GM18868 (cell line): ENCODE measurements around the gene RUNX2.

ENCODE experiments used
- ATAC-seq: cut with Tn5 transposase; IDR thresholded peaks from one replicate; pipeline ENCODE4 v1.9.1; 2021; ENCODE audit warnings: mild to moderate bottlenecking, moderate library complexity; ENCODE audit not compliant: unreplicated experiment

Gene RUNX2

DNA sequence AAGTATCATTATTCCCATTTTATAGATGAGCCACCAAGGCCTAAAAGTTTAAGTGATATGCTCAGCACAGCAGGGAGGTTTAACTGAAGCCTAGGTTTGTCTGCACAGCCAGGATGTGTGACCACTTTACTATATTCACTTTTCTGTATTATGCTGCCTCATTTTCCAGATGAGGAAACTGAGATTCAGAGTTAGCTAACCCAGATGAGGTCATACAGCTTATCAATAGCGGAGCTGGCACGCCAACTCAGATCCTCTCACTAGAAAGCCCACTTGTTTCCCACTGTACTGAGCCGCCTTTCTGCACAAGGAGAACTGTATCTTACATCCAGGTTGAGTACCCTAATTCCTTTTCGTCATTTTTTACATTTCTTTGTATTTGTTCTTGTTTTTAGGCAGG, 181.3 kb downstream of the RUNX2 start:
- no peak for ATAC-seq

DNA sequence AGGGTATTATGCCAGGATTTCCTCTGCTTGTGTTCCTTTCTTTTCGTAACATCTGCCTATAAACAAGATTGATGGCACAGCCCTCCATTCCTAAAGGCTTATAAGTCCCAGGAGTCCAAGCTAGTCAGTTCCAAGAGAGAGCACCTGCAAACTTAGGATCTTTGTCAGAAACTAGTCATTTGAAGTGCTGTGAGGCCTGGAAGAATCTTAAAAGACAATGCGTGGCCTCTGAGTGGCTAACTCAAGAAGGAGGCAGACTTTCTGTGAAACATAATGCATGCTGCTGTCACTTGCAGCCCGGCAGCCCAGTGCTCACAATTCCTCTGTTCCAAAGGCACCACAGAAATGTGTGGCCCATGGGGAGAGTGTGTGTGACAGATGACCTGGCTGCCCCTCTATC, 184.6 kb downstream of the RUNX2 start:
- no peak for ATAC-seq

DNA sequence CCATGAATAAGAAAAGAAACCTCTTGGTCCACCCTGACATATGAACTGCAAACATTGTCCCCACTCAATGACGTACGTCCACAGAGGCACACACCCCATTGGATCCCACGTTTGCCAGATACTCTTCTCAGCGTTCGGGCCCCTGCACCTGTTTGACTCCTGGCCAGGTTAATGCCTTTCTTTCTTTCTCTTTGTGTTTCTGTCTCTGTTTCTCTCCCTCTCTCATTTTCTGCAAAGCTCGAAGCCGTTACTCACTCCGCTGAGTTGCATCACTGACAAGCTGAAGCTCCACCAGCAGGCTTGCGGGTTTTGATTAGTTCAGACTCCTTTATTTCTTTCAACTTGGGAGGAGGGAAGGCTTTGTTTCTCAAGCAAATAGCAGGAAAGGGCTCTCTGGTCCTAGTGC, 185.1 kb downstream of the RUNX2 start:
- ATAC-seq, result no peak

DNA sequence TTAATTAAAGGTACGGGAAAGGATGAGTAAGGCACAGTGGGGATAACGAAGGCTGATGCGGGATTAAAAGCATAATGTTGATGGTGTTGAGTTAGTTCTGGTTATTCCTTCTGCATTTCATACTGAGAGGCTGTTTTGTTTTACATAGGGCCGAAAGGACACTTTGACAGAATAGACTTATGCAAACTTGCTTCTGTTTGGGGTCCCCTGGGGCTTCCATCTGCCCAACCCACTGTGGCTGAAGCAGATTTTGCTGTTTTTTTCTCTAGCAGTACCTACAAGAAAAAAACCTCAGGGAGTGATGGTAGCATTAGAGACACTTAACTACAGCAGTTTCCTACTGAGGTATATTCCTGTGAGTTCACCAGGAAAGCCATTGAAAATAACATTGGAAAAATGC, 185.7 kb downstream of the RUNX2 start:
- no peak for ATAC-seq

DNA sequence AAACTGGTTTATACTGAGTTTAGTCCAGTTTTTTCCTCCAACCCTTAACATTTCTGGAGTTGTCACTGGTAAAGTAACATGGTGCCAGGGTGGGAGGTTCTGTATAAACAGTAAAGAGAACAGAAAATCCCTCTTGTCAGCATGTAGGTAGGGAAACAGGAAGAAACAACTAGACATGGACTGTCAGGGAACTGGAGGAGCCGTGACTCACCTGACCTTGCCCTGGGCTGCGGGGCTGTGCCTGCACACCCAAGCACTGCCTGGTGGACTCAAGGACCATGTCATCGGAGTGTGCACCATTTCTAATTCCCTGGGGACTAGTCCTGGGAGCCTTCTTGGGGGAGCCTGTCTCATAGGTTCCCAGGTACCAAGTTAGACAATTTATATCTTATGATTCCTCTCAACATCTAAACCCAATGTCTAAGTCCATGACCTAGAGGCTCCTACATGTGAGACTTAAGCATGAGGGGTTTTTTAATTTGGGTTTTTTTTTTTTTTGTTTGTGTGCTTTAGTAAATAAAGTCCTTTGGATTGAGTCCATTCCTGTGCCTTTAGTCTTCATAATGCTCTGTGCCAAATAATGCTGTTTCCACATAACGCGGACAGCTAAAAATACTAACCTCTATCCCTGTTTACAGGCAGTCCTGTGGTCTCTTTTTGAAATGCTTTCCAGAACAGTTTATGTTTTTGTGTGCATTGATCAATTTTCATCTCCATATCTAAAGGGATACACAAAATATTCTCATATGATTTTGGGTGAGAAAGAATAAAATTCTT, 186.5 kb downstream of the RUNX2 start:
- ATAC-seq, result no peak

DNA sequence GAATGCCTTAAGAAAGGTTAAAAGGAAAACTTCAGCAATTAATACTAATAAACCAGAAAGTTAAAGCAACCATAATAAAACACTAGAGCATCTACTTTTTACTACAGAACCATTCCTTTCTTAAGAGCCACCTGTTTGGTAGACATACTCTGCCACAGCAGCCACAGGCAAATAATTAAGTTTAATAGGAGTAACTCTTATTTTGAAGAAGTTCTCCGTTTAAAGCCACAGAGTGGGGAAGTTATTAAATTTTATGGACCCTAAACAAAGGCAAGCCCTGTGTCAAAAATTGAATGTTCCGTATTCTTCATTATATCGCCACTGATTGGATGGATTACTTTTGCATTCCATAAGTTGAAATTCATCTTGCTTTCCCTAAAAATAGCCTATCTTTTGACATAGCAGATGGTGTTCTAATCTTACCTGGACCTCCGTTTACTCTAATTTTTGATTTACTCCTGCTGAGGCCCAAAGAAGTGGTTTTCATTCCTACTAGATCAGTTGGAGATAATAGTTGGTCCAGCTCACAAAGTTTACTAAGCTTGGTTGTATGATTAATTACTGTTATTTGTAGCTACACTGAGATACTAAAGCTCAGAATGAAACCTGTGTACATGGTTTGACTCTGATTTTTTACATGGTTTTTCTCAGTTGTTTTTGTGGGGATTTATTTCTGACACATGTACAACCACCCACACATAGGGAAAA, 190.0 kb downstream of the RUNX2 start:
- ATAC-seq, result no peak

DNA sequence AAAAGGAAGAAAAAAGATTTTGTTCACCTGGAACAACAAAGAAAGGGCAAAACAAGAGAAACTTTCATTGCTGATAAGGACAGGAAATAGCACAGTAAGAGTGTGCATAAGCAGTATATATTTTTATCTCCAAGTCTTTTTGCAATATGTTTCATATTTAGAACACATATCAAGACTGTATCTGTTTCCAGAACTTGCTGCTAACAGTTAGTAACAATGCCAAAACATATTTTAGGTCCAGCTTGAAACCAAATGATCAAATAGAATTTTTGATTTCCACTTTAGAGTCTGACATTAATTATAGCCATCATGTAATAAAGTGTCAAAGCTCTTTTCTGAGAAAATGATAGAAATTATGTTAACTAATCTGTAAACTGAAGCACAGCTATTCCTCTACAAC, 193.1 kb downstream of the RUNX2 start:
- ATAC-seq, result no peak

DNA sequence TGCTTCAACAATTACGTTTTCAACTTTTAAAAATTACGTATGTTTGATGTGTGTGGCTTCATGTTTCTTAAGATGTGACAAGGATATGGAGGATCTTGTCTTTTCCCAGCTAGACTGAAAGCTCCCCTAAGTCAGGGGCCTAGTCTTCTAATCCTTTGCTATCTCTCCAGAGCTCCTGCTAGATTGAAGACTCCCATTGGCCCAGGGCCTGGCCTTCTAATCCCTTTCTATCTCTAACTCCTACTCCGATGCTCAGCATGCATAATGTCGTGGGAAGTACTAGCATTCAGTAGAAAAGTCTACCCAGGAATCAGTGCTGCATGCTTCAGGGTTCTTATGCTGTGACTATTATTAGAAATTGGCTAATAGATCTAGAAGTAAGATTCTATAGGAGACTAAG, 194.4 kb downstream of the RUNX2 start:
- ATAC-seq, result no peak

DNA sequence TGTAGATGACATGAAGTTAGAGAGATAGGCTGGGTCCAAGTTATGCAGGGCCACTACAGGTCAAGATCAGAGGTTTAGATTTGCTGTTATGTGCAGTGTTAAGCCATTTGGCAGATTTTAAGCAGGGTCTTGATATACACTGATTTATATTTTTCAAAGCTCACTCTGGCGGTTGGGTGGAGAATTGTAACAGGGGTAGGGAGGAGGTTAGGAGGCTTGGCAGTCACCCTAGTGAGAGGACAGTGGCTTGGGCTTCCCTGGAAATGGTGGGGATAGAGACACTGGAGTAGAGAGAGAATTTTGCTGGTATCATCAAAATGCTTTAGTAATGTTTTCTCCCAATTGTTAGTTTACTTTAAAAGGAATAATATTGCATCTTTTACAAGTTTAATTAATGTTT, 199.1 kb downstream of the RUNX2 start:
- no peak for ATAC-seq

DNA sequence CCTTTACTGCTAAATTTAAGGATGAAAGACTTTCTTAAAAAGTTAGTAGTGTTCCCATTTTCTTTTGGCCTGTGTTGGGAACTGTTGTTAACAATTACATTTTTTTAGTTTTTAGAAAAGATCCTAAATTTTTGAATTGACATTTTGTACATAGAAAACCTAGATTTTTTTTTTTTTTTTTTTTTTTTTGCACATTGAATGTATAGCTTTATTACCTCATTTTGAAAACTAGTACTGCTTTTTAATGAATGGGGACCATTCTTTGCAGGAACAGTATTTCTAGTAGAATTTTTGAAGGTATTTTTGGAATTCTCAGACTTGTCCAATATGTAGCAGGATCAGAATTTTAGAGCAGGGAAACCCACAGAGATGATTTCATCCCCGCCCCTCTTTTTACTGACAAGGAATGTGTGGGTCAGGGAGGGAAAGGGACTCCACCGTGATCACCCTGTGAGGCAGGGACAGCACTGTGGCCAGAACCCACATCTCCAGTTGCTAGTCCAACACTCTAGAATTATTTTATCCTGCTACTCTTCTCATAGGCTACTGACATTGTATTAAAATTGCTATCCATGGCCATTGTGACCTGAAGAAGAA, 204.0 kb downstream of the RUNX2 start:
- no peak for ATAC-seq

DNA sequence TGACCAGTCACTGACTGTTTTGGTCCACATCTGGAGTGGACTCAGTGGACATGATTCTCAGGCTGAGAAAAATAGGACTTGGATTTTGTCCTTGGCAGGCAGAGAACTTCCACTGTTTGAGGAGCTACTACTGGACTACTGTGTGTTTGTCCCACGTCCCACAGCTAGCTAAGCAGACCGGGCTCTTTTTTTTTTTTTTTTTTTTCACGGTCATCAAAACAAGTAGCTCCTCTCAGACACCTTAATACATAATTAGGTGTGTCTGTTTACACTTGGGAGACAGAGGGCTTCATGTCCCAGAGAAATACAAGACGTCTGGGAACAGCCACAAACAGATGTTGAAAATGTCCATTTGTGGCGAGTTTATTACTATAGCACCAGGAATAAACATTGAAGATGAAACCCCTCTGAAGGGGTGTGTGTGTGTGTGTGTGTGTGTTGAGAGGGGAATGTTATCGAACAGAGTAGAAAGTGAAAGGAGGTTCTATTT, 204.6 kb downstream of the RUNX2 start:
- ATAC-seq, result no peak

DNA sequence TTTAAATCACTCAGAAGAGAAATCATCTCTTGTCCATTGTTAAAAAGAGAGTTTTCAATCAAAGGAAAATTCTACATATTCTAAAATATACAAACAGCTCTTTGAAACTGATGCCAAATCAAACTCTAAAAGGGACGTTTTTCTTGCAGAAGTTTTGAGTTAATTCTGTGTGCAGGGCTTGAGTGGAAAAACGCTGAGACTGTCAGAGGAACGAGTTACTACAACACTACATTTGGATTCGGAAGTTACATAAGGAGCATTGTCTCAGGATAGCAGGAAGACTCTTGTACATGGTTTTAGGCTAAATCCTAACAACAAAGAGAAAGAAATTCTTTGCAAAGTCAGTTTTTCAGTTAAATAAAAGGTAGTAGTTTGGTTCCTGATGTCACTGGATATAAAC, 205.3 kb downstream of the RUNX2 start:
- ATAC-seq, result no peak

DNA sequence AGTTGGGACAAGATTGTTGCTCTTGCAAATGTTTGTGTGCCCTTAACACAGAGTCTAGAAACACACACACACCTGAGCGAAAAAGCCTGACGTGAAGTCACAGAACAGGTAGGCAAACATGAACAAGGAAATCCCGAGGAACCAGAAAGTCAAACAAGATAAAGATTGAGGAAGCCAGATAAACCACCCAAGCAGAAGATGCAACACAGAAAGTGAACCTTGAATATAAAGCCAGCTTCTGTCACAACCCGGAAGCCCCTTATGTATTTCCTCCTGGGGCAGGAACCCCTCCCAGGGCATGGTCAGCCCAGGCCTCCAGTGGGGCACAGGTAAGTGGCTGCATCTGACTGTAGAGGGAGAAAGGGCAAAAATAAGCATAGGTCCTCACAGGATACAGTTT, 207.8 kb downstream of the RUNX2 start:
- no peak for ATAC-seq

DNA sequence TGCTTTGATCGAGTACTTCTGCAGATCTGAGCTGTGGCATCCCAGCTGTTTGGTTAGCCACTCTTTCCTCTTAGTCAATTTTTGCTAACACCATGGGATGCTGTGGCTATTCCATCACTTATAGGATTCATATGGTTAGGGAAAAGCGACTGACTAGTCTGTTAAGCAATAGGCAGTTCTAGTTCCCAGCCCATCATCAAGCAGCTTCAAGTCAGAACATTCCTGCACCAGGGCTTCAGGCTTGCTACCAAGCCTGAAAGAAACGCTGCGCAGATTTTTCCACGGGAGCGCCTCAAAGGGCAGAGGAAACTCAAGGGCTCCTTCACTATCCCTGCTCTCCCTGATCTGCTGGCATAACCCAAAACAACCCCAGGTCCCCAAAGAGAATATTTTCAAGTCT, 209.4 kb downstream of the RUNX2 start:
- ATAC-seq, result no peak

DNA sequence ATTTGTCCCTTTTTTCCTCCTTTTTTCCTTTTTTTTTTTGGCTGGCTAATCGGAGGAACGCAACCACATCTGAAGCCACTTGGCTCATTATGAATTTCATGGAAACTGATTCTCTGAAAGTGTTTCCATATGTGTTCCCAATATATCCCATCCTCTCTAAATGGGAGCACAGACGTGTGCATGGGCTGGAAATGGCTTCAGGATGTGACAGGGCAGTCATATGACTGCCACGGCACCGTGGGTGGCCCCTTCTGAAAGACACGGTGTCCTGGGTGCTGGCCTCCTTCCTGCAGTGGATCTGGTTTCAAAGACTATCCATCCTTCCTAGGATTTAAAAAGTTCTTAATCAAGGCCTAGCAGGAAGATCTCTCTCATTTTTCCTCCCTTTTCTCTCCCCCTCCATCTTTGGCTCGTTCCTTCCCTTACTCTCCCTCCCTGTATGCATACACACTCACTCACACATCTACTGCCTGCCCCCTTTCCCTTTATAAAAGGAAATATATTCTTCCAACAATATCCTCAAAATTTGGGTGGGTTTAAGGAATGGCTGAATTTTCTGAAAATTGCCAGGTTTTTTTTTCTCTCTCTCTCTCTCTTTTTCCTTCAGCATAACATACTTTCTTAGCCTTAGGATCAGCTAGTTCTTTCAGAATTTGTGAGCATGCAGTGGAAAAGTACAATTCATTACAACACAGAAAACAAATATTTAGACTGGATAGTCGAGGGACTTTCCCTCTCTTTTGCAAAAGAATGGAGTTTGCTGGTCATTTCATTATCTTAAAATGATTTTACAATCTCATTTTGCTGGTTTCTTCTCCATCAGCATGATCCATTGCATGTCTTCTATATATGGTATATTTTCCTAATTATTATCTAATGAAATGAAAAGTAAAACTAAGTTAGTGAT, 210.8 kb downstream of the RUNX2 start:
- ATAC-seq, result no peak

DNA sequence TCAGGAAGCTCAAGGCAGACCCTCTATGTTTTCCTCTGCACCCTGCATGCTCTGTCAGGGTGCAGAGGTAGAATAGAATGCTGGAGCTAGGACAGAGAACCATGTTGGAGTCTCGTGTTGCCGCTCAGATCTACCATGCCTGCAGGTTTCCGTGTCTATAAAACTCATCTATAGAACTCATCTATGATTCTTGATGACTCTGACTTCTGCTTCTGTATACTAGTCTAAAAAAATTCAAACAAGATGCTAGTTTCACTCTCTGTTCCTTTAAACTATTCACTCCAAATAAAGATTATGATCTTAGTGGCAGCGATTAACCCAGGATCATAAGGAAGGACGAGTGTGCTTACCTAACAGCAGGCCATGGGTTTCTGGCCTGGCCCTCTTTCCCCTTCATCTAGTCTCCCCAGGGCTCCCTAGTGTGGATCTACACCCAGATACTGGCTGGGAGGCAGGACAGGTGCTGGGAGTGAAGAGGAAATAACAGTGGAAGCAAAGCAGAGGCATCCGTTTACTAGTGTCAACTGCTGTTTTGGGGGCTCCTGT, 212.3 kb downstream of the RUNX2 start:
- ATAC-seq, result no peak

DNA sequence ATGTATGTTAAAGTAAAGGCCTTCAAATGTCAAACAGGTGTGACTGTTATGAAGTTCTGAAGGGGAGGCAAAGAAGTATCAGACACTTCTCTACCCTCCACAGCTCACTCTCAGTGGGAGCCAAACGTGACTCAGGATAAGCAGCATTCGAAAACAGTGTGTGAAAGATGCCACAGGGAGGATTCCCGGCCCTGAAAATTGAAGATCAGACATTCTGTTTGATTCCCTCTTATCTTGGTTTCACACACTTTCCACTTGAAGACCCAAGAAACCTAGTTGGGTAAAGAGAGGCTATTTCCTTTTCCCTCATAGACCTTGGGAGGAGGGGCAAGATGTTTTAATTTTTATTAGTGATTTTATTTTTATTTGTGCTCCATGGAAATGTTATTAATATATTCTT, 213.8 kb downstream of the RUNX2 start:
- ATAC-seq, result no peak

DNA sequence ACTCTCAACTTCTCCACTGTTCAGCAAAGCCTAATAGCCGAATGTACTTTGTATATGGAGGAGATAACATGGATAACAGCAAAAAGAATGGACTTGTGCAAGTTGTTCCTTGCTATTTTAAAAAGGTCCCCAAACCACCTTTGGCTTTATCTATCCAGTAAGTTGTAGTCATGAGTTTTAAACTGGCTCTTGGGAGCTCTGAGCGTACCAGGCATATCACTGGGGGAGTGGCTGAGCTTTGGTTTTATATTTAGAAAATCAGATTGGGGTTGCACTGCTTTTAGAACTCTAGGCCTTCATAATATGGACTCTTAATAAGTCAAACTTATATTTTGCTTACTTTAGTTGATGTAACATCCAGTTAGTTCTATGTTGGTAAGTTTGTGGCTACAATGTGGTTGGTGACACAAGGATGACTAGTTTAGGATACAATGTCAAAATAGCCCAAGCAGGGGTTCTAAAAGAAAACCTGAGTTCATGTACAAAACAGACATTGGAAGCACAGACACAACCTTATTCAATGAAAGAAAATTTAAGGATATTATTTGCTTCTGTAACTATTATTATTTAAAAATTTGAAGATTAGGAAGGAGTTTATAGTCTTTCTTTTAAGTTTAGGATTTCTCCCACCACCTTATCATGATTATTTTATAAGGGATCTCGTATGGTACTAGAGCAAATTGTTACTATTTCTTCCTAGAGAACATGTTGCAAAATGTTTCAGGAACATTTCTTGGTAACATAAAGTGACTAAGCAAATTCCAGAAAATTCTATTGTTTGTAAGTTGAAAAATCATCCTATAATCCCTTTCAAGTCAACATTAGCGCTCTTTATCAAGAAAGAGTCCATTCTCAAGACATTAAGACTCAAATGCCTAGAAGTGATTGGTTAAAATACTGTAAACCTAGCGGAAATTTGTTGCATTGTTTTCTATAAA, 215.4 kb downstream of the RUNX2 start:
- ATAC-seq, result no peak

DNA sequence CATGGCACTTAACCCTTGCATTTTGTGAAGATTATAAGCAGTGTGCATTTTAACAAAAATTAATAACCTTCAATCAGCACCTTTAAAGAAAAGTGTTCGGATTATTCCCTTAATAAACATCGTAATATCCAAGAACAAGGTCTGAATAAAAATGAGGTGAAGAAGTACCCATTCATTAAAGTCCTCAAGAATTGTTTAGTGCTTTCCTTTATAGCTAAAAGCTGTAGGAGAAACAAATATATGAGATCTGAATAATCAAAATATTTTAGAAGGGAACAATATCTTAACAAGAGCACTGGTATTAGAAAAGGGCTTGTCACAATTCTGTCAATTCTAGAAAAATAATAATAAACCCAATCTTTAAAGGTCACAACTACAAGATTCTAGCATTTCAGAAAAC, 217.3 kb downstream of the RUNX2 start:
- ATAC-seq, result no peak
